Pancreas (tissue), 10 donors: Measurements from ENCODE around the gene TTC1. TPM values are rescaled to one million over a fixed set of nuclear protein-coding genes. Genes with fewer than 3 reads are reported as not detected.
A peak's percentile ranks its signal among the peaks of the same experiment; 100 is the strongest.

Source experiments
- ATAC-seq, 4 donors: fragments of 200-7000 bp; cut with Tn5 transposase; one replicate each; pipeline versions ENCODE4 v1.8.0 to v1.9.1; 2020; ENCODE audit warnings: mild to moderate bottlenecking in 4 of 4, moderate library complexity in 4 of 4
- DNase-seq, 6 donors: peaks; one replicate each; pipeline ENCODE4 v3.0.0-alpha.2; 2020
- FAIRE-seq: peaks from 2 replicates; lab custom pipeline; 2012; peaks lifted over from hg19 to GRCh38; lab: Jason Lieb, UNC
- H3K27ac ChIP-seq, 4 donors: fragments of 200-600 bp; sonication (generic); 1 replicate in 3 of 4; 2 replicates in 1 of 4; pipeline versions ENCODE4 v1.5.0 to v1.8.0; 2020
- H3K27me3 ChIP-seq, 4 donors: fragments of 200-600 bp; one replicate each; pipeline ENCODE4 v1.8.0; 2021
- H3K36me3 ChIP-seq, 3 donors: fragments of 200-600 bp; sonication (generic) in 1 of 3; one replicate each; pipeline versions ENCODE4 v1.5.0 to v1.8.0; 2020 to 2021
- H3K4me1 ChIP-seq, 3 donors: fragments of 200-600 bp; one replicate each; pipeline ENCODE4 v1.8.0; 2021
- H3K4me3 ChIP-seq, 4 donors: fragments of 200-600 bp; sonication (generic) in 2 of 4; one replicate each; pipeline versions ENCODE4 v1.5.0 to v1.8.0; 2020 to 2021
- H3K9me3 ChIP-seq, 4 donors: fragments of 200-600 bp; one replicate each; pipeline ENCODE4 v1.8.0; 2021
- CTCF ChIP-seq, 4 donors: fragments of 200-600 bp; sonication (generic) in 3 of 4; IDR thresholded peaks; one replicate each; pipeline versions ENCODE4 v1.5.0 to v1.8.0; 2021; ENCODE audit warnings: antibody characterized with exemption in 4 of 4
- WGBS, 2 donors: extraction: QIAGEN DNeasy Blood & Tissue Kit; methylation state at CpG; one replicate each; pipeline ENCODE4 v1.1.7; 2013; 5-methylcytosine and 5-hydroxymethylcytosine counted together
- intact Hi-C, 3 donors: fragments of 100-400 bp; cut with DNase I; formaldehyde crosslinking; loops; one replicate each; pipeline versions ENCODE4 v1.11.1 to v1.14.2; 2022
- polyA plus RNA-seq, 2 donors: library from polyadenylated mRNA; stranded (reverse); fragments of 200-250 nt; gene quantifications; one replicate each; pipeline ENCODE4 v1.2.3, GENCODE V29; 2013
- total RNA-seq, 6 donors: library from RNA; stranded (reverse); fragmentation: NEBNext Ultra II Directional in 4 of 6; extraction: Animal tissue kit (Norgen Biotek cat#: 25700) in 4 of 6; gene quantifications; one replicate each; pipeline versions ENCODE4 v1.2.1 to v1.2.4, GENCODE V29; 2021 to 2023
- donor health status: healthy with polysubstance abuse.
- donor health status: DM: no; HTN: no; CAD: no; lungs with moderate emphysema.
- donor health status: DM: no; HTN: no; CAD: no.
- donor health status: control.
- donor health status: control.
- donor health status: Bipolar disorder and iron deficiency.
- donor health status: DM: yes; HTN: yes; CAD: no.
- donor health status: DM: no; HTN: no; CAD: no.
- donor health status: DM: no; HTN: no; CAD: no.
- donor health status: DM: yes; HTN: yes; CAD: no.

Gene TTC1
- total and polyA plus RNA-seq, 8 donors, result 9.9 to 27.6 (median 15.6) TPM

- no peaks in the 10 kb centered on the region for H3K4me1 ChIP-seq
- FAIRE-seq, result no peak
- TF ChIP-seq CTCF (IDR thresholded peaks at IDR 0.05), result no peak
- no peaks in the 10 kb centered on the region for H3K36me3 ChIP-seq
- no peak overlapping the region for H3K4me3 ChIP-seq
- intact Hi-C loops, result no loop called here
- no peak for ATAC-seq
- DNase-seq, result no peak
- no peaks in the 10 kb centered on the region for H3K27me3 ChIP-seq
- 11 to 13% methylated on average over 2 of the region's 2 CpGs for WGBS, 2 donors
- H3K9me3 ChIP-seq, result no peaks in the 10 kb centered on the region
- no peak overlapping the region for H3K27ac ChIP-seq
Observed at GRCh38 chr5:159978358-159978757, 30.6 kb upstream of the TTC1 start.

GRCh38 chr5:159982421-159983173 is 26.3 kb upstream of the TTC1 start:
- no peak for TF ChIP-seq CTCF (IDR thresholded peaks at IDR 0.05)
- DNase-seq (no peak), ATAC-seq (no peak), FAIRE-seq (no peak)
- Histone ChIP-seq H3K4me1 (no peaks in the 10 kb centered on the region), H3K27ac (no peak overlapping the region), H3K9me3 (no peaks in the 10 kb centered on the region), H3K36me3 (no peaks in the 10 kb centered on the region), H3K27me3 (no peaks in the 10 kb centered on the region), H3K4me3 (no peak overlapping the region)
- intact Hi-C loops, result loop anchor here in 2 of 3 donors (5.0 to 10.0 kb wide), 3 partner anchors 535 to 828 kb away; no protein-coding TSS in a partner anchor
- 60 to 69% methylated on average over 8 of the region's 8 CpGs for WGBS, 2 donors

- H3K27ac ChIP-seq, result no peak overlapping the region
- no peaks in the 10 kb centered on the region for H3K9me3 ChIP-seq
- peak overlapping the region; percentile 16 to 48 (median 40) for H3K4me3 ChIP-seq
- H3K36me3 ChIP-seq, result no peaks in the 10 kb centered on the region
- peak; percentile 78 to 94 (median 86) for DNase-seq
- peaks cover 0 to 1% (median 0%) of the 10 kb centered on the region in 4 donors for H3K27me3 ChIP-seq
- WGBS, 2 donors, result 0 to 1% methylated on average over 50 of the region's 50 CpGs
- no peaks in the 10 kb centered on the region for H3K4me1 ChIP-seq
- intact Hi-C loops, result loop anchor here in 2 of 3 donors (10.0 kb wide), 2 partner anchors 542 to 832 kb away; no protein-coding TSS in a partner anchor
- TF ChIP-seq CTCF (IDR thresholded peaks at IDR 0.05), result peak; percentile 38 to 84 (median 62)
- FAIRE-seq, result no peak
- peak; percentile 99 to 100 (median 100) for ATAC-seq
Observed at GRCh38 chr5:159987031-159987674, 21.8 kb upstream of the TTC1 start.

GRCh38 chr5:159990506-159990905 is 18.4 kb upstream of the TTC1 start:
- no peaks in the 10 kb centered on the region for H3K9me3 ChIP-seq
- DNase-seq (no peak), ATAC-seq (no peak), FAIRE-seq (no peak)
- intact Hi-C loops, result no loop called here
- peaks cover 0 to 13% (median 0%) of the 10 kb centered on the region in 4 donors for H3K27me3 ChIP-seq
- H3K4me3 ChIP-seq, result no peak overlapping the region
- WGBS, 2 donors, result 70 to 92% methylated on average over 2 of the region's 2 CpGs
- no peaks in the 10 kb centered on the region for H3K4me1 ChIP-seq
- H3K36me3 ChIP-seq, result no peaks in the 10 kb centered on the region
- H3K27ac ChIP-seq, result no peak overlapping the region
- no peak for TF ChIP-seq CTCF (IDR thresholded peaks at IDR 0.05)
